NB4 (cell line): ENCODE results near the gene MDN1.
"Not testable (repeated sequence)": the region's sequence is repeated elsewhere in the genome, so short reads cannot be mapped to it uniquely, and the experiment has no call there.

Experiments
- DNase-seq: peaks from one replicate; pipeline ENCODE4 v3.0.0; 2010; ENCODE audit warnings: low read depth
- H3K4me3 ChIP-seq: one replicate; pipeline ENCODE4 v1.5.1; 2011; ENCODE audit warnings: mild to moderate bottlenecking, low read depth, low read length, moderate library complexity
- MYC ChIP-seq: IDR thresholded peaks from 2 replicates; pipeline ENCODE4 v1.6.1; 2011; ENCODE audit warnings: low read depth, low read length
- POLR2A ChIP-seq: IDR thresholded peaks from 2 replicates; pipeline ENCODE4 v1.6.1; 2011; ENCODE audit warnings: mild to moderate bottlenecking; ENCODE audit not compliant: insufficient read length; ENCODE audit errors: extremely low read depth
- TF ChIP-seq, protein P1 (sequence below): IDR thresholded peaks from one replicate; pipeline ENCODE4 v1.5.1; 2012; ENCODE audit warnings: low read depth, low read length
- TF ChIP-seq, protein P2 (sequence below): IDR thresholded peaks from 2 replicates; pipeline ENCODE4 v1.6.1; 2011; ENCODE audit warnings: low read depth, low read length

Gene MDN1

DNA sequence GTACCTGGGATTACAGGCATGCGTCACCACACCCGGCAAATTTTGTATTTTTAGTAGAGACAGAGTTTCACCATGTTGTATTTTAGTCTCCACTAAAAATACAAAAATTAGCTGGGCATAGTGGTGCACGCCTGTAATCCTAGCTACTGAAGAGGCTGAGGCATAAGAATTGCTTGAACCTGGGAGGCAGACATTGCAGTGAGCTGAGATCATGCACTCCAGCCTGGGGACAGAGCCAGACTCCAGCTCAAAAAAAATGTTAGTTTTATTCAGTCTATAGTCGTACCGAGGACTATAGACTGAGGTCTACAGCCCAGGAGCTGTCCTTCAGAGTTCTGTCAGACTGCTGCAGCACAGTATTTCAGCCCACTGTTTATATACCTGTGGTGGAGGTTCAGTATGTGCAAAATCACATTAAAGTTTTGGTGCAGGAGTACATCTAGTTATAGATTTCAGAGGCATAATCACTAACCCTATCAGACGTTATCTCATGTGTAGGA is 6.5 kb upstream of the MDN1 start:
- H3K4me3 ChIP-seq = no peak overlapping the region
- DNase-seq = no peak
- no peak for TF ChIP-seq POLR2A
- no peak for TF ChIP-seq MYC
- TF ChIP-seq, protein P1, sequence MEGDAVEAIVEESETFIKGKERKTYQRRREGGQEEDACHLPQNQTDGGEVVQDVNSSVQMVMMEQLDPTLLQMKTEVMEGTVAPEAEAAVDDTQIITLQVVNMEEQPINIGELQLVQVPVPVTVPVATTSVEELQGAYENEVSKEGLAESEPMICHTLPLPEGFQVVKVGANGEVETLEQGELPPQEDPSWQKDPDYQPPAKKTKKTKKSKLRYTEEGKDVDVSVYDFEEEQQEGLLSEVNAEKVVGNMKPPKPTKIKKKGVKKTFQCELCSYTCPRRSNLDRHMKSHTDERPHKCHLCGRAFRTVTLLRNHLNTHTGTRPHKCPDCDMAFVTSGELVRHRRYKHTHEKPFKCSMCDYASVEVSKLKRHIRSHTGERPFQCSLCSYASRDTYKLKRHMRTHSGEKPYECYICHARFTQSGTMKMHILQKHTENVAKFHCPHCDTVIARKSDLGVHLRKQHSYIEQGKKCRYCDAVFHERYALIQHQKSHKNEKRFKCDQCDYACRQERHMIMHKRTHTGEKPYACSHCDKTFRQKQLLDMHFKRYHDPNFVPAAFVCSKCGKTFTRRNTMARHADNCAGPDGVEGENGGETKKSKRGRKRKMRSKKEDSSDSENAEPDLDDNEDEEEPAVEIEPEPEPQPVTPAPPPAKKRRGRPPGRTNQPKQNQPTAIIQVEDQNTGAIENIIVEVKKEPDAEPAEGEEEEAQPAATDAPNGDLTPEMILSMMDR = no peak
- TF ChIP-seq, protein P2, sequence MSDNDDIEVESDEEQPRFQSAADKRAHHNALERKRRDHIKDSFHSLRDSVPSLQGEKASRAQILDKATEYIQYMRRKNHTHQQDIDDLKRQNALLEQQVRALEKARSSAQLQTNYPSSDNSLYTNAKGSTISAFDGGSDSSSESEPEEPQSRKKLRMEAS = no peak

DNA sequence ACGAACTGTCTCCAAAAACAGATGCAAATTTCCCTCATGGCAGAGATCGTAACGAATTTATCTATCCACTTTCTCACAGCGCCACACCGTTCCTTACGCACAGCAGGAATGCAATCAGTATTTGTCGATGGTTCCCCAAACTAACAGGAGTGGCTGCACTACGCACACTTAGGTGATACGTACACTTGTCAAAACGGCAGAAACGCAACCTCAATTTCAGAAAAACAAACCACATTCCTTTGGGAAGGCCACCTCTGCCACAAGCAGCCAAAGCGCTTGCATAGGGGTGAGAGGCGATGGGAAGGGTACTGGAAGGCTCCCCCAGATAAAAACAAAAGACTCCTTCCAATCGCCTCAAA is 638 bp downstream of the MDN1 start:
- peak overlapping the region; percentile 81 for H3K4me3 ChIP-seq
- no peak for TF ChIP-seq POLR2A
- TF ChIP-seq MYC = peak; percentile 25; the same call in 1 of the 2 replicates
- DNase-seq = peak; percentile 78

DNA sequence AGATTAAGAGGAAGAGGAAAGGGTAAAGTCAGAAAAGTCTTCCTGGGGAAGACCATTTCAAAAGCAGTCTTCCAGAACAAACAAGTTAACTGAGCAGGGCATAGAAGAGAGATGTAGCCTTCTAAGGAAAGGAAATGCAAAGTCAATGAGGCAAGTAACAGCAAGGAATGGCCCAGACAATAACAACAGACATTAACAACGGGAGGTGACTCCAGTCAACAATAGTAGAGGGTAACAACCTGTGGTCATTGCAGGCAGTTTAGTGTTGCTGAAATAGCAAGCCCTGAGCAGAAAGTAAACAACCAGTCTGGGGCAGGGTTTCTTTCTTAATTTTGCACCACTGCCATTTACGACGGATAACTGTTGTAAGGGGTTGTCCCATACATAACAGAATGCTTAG is 2.1 kb downstream of the MDN1 start:
- peak overlapping the region; percentile 81 for H3K4me3 ChIP-seq
- TF ChIP-seq POLR2A (no peak), MYC (no peak)
- TF ChIP-seq, protein P2 = no peak
- TF ChIP-seq, protein P1 = no peak
- DNase-seq = no peak

DNA sequence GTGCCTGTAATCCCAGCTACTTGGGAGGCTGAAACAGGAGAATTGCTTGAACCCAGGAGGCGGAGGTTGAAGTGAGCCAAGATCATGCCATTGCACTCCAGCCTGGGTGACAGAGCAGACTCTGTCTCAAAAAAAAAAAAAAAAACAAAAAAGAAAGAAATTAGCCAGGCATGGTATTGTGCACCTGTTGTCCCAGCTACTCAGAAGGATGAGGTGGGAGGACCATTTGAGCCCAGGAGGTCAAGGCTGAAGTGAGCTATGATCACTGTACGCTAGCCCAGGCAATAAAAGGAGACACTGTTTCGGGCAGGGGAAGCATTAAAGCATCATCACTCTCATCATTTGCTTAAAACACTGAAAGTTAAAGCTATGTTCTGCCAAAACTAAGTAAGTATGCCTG is 6.2 kb downstream of the MDN1 start:
- DNase-seq, H3K4me3 ChIP-seq: not testable (repeated sequence)

DNA sequence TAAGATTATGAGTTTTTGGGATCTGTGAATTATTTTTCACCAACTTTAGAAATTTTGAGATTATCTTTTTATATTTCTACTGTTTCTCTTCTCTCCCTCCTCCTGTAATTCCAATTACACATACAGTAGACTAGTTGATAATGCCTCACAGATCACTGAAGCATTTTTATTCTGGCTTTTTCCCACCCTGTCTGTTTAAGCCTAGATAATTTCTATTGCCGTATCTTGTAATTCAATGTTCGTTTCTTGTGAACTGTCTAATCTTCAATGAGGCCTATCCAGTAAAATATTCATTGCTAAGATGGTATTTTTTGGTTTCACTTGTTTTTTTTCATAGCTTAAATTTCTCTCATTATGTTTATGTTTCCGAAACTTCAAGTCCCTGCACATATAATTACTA is 12.0 kb downstream of the MDN1 start:
- no peak for DNase-seq
- TF ChIP-seq, protein P1 = no peak
- TF ChIP-seq, protein P2 = no peak
- TF ChIP-seq POLR2A (no peak), MYC (no peak)
- no peak overlapping the region for H3K4me3 ChIP-seq

DNA sequence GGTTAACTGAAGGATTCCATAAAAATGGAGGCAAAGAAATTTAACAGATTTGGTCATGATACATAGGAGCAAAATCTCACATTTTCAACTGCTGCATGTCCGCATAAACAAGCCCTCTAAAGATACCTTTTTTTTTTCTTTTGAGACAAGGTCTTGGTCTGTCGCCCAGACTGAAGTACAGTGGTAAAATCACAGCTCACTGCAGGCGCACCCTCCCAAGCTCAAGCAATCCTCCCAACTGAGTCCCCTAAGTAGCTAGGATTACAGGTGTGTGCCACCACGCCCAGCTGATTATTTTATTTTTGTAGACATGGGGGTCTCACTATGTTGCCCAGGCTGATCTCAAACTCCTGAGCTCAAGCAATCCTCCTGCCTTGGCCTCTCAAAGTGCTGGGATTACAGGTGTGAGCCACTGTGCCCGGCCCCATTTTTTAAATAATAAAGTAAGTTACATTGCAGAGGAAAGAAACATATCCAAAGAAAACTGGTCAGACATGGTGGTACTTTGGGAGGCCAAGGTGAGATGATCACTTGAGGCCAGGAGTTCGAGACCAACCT is 13.7 kb downstream of the MDN1 start:
- no peak for DNase-seq
- no peak for TF ChIP-seq MYC
- H3K4me3 ChIP-seq = no peak overlapping the region

DNA sequence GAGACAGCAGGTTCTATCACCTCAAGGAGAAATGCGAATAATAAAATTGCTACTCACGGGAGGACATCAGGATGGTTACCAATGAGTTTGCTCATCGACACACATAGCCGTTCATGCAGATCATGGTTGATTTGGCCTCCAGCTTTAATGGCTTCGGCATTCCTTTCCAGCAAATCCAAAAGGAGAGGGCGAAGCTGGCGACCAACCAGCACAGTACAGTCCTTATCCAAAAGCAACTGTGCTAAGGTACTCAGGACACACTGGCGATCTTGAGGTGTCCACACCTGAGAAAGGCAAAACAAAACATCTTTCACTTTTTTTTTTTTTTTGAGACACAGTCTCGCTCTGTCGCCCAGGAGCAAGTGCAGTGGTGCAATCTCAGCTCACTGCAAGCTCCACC is 16.3 kb downstream of the MDN1 start:
- DNase-seq = no peak
- H3K4me3 ChIP-seq = no peak overlapping the region
- TF ChIP-seq POLR2A (no peak), MYC (no peak)
- TF ChIP-seq, protein P1 = no peak
- TF ChIP-seq, protein P2 = no peak
